Stimulated activated naive CD4-positive, alpha-beta T cell (primary cell): ENCODE data around the gene DHODH.

Experiments used
- DNase-seq, 6 experiments: peaks; one replicate each; lab custom pipeline; 2025; lab: John Stamatoyannopoulos, UW

Gene DHODH

GRCh38 chr16:72013888-72014581 lies 5.5 kb downstream of the DHODH start:
- DNase-seq: no peak

GRCh38 chr16:72014675-72015074 lies 6.1 kb downstream of the DHODH start:
- no peak for DNase-seq

- DNase-seq: no peak
Measured at GRCh38 chr16:72015124-72015523, 6.6 kb downstream of the DHODH start.

- DNase-seq: no peak
Measured at GRCh38 chr16:72018470-72018869, 9.9 kb downstream of the DHODH start.

- DNase-seq: no peak
Measured at GRCh38 chr16:72021043-72021442, 12.5 kb downstream of the DHODH start.

- no peak for DNase-seq
Measured at GRCh38 chr16:72022127-72022526, 13.6 kb downstream of the DHODH start.

- DNase-seq: no peak
Measured at GRCh38 chr16:72023962-72024361, 15.4 kb downstream of the DHODH start.

GRCh38 chr16:72024862-72025382 lies 16.4 kb downstream of the DHODH start:
- no peak for DNase-seq

GRCh38 chr16:72025404-72026114 lies 17.0 kb downstream of the DHODH start:
- DNase-seq: no peak

- DNase-seq: no peak
Measured at GRCh38 chr16:72027669-72028378, 19.3 kb downstream of the DHODH start.

- DNase-seq: no peak
Measured at GRCh38 chr16:72029567-72030271, 21.2 kb downstream of the DHODH start.

GRCh38 chr16:72033437-72033836 lies 24.9 kb downstream of the DHODH start:
- DNase-seq: no peak

- no peak for DNase-seq
Measured at GRCh38 chr16:72036098-72036497, 27.6 kb downstream of the DHODH start.

- no peak for DNase-seq
Measured at GRCh38 chr16:72042157-72042660, 33.7 kb downstream of the DHODH start.

- DNase-seq: no peak
Measured at GRCh38 chr16:72043058-72043457, 34.5 kb downstream of the DHODH start.

GRCh38 chr16:72043539-72043938 lies 35.0 kb downstream of the DHODH start:
- no peak for DNase-seq

- no peak for DNase-seq
Measured at GRCh38 chr16:72044296-72044695, 35.8 kb downstream of the DHODH start.

- DNase-seq: no peak
Measured at GRCh38 chr16:72044825-72045359, 36.3 kb downstream of the DHODH start.

GRCh38 chr16:72049110-72049509 lies 40.6 kb downstream of the DHODH start:
- DNase-seq: no peak

- DNase-seq: no peak
Measured at GRCh38 chr16:72050769-72051464, 42.4 kb downstream of the DHODH start.

- no peak for DNase-seq
Measured at GRCh38 chr16:72051818-72052217, 43.3 kb downstream of the DHODH start.
